Mesodermal cell (in vitro differentiated cells): ENCODE data around the gene AFF3.
"Not testable (repeated sequence)": the region's sequence is repeated elsewhere in the genome, so short reads cannot be mapped to it uniquely, and the experiment has no call there.

ENCODE experiments used
- H3K27ac ChIP-seq: 2 replicates; pipeline ENCODE4 v1.7.0; 2013; ENCODE audit warnings: mild to moderate bottlenecking, low read depth, low read length, moderate library complexity; ENCODE audit not compliant: severe bottlenecking
- H3K36me3 ChIP-seq: 2 replicates; pipeline ENCODE4 v1.7.1; 2013; ENCODE audit warnings: mild to moderate bottlenecking, low read length, moderate library complexity; ENCODE audit not compliant: control insufficient read depth, insufficient read depth
- H3K4me1 ChIP-seq: one replicate; pipeline ENCODE4 v1.7.1; 2013; ENCODE audit warnings: mild to moderate bottlenecking, low read length; ENCODE audit not compliant: insufficient read depth, control insufficient read depth, poor library complexity, severe bottlenecking
- H3K4me3 ChIP-seq: 2 replicates; pipeline ENCODE4 v1.7.0; 2013; ENCODE audit warnings: low read length, control low read depth, mild to moderate bottlenecking; ENCODE audit not compliant: insufficient read depth, poor library complexity, severe bottlenecking; ENCODE audit errors: extremely low read depth
- H3K9me3 ChIP-seq: 2 replicates; pipeline ENCODE4 v1.7.1; 2013; ENCODE audit warnings: mild to moderate bottlenecking, low read length, moderate library complexity; ENCODE audit not compliant: control insufficient read depth
- WGBS, 2 experiments: methylation state at CpG; one replicate each; pipeline ENCODE4 v1.1.5; 2013; ENCODE audit warnings: missing lambda C conversion rate in 2 of 2; ENCODE audit not compliant: insufficient coverage in 2 of 2; 5-methylcytosine and 5-hydroxymethylcytosine counted together

The AFF3 gene

DNA sequence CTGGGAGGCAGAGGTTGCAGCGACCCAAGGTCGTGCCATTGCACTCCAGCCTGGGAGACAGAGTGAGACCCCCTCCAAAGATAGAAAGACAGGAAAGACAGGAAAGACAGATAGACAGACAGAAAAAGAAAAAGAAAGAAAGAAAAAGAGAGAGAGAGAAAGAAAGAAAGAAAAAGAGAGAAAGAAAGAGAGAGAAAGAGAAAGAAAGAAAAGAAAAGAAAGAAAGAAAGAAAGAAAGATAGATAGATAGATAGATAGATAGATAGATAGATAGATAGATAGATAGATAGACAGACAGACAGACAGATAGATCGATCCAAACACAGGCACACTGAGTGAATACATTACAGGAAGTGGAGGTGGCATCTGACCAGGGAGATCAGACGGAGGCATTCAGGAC is 195.0 kb downstream of the AFF3 start:
- not testable (repeated sequence) for H3K4me1 ChIP-seq, H3K9me3 ChIP-seq, H3K4me3 ChIP-seq, H3K36me3 ChIP-seq, H3K27ac ChIP-seq
- 82 to 95% methylated on average over 2 to 4 of the region's 4 CpGs for WGBS, 2 experiments

DNA sequence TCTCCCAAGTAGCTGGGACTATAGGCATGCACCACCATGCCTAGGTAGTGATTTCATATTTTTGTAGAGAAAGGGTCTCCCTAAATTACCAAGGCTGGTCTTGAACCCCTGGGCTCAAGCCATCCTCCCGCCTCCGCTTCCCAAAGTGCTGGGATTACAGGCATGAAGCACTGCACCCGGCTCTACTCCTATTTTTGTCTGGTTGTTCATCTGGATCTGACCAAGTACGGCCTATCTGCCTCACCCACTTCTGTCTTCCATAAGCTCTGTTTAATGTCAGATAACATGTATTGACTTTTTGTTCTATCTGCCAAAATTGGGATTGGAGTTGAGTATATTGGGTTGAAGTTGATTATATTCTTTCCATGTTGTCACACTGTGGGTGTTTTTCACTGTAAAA is 198.4 kb downstream of the AFF3 start:
- H3K4me1 ChIP-seq, result no peaks in the 10 kb centered on the region
- H3K4me3 ChIP-seq, result no peak overlapping the region
- H3K36me3 ChIP-seq, result no peaks in the 10 kb centered on the region
- WGBS, 2 experiments, result 100% methylated on average over 3 of the region's 4 CpGs; no CpG with 5 or more reads in 1 of the 2 experiments
- H3K27ac ChIP-seq, result no peak overlapping the region
- H3K9me3 ChIP-seq, result no peaks in the 10 kb centered on the region

DNA sequence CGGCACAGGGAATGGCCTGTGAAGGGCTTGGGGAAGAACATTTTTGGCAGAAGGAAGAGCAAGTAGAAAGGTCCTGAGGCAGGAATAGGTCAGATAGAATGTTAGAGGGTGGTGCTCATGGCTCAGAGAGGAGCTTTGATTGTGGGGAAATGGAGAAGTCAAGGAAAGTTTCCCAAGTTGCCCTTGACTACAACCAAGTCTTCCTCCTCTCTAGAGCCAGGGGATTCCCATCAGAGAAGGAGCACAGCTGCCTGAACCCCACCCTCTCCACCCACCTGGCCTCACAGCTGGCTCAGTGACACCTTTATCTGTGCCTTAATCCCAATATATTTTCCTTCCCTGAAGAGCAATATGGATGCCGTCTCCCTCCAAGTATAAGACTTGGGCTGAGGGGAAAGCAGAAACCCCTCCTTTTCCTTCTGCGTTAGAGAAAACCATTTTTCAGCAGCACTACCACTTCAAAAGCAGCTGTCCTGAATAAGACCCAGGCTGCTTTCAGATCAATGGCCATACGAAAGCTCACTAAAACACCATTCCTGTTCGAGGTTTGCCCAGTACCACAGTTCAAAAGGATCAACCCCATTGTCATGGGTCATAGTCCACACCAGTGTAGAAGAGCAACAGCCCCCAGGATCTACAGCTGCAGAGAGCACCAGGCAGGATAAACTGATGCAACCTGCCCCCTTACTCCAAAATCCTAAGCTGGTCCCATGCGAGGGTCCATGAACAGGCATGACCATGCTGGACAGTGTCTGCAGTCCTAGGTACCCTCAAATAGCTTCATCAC is 199.6 kb downstream of the AFF3 start:
- no peak overlapping the region for H3K27ac ChIP-seq
- no peaks in the 10 kb centered on the region for H3K9me3 ChIP-seq
- 95 to 96% methylated on average over 4 to 6 of the region's 6 CpGs for WGBS, 2 experiments
- H3K36me3 ChIP-seq, result no peaks in the 10 kb centered on the region
- no peaks in the 10 kb centered on the region for H3K4me1 ChIP-seq
- H3K4me3 ChIP-seq, result no peak overlapping the region

DNA sequence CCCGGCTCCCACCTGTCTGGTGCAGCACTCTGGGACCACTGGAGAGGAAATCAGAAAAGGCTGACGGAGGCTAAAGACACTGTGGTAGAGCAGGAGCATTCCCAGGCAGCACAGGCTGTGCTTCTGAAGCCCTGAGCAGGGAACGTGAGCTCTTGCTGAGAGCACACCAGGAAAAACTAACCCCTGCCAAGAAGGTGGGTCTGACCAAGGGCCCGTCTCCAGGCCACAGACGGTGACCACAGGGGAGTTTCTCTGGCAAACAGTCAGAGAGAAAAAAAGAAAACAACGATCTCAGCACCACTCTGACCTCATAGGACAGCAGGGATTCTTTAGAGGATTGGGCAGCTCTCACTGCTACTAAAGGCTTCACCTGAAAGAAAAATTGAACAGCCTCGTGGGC is 201.4 kb downstream of the AFF3 start:
- Histone ChIP-seq H3K9me3 (no peaks in the 10 kb centered on the region), H3K27ac (no peak overlapping the region), H3K36me3 (no peaks in the 10 kb centered on the region), H3K4me1 (peaks cover 5% of the 10 kb centered on the region), H3K4me3 (no peak overlapping the region)
- WGBS, 2 experiments, result 83 to 85% methylated on average over 6 to 7 of the region's 7 CpGs

DNA sequence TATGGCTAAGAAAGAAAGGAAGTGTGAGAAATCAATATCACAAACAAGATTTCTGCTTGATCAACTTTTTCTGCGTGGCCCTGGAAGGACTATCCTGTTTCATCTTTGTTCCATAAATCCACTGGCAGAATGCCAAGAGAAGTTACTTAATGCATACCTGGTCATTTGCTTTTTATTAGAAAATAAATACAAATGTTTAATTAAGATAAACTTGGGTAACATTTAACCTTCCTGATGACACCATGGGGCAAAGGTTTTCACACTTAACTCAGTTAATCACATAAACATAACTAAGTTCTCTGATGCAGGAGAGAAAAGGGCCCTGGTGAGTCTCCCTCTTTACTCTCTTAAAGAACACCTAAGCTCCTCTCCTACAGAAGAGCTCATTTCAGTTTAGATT is 203.3 kb downstream of the AFF3 start:
- Histone ChIP-seq H3K36me3 (no peaks in the 10 kb centered on the region), H3K9me3 (no peaks in the 10 kb centered on the region), H3K27ac (no peak overlapping the region), H3K4me1 (peaks cover 5% of the 10 kb centered on the region), H3K4me3 (no peak overlapping the region)
- WGBS, 2 experiments, result no CpG with 5 or more reads among the region's 1 CpG

DNA sequence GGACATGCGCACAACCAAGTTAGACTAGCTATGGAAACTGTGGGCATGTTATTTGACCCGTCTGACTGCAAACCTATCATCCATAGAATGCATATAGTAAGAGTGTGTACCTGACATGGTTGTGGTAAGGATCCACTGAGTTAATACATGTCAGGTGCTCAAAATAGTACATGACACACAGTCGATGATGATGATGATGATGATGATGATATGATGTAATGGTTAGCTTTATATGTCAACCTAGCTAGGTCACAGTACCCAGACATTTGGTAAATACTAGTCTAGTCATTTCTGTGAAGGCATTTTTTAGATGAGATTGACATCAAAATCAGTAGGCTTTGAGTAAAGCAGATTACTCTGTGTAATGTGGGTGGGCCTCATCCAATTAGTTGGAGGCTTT is 204.1 kb downstream of the AFF3 start:
- Histone ChIP-seq H3K4me3 (no peak overlapping the region), H3K36me3 (no peaks in the 10 kb centered on the region), H3K4me1 (peaks cover 5% of the 10 kb centered on the region), H3K9me3 (no peaks in the 10 kb centered on the region), H3K27ac (no peak overlapping the region)
- WGBS, 2 experiments, result 86 to 88% methylated on average over 2 of the region's 3 CpGs

DNA sequence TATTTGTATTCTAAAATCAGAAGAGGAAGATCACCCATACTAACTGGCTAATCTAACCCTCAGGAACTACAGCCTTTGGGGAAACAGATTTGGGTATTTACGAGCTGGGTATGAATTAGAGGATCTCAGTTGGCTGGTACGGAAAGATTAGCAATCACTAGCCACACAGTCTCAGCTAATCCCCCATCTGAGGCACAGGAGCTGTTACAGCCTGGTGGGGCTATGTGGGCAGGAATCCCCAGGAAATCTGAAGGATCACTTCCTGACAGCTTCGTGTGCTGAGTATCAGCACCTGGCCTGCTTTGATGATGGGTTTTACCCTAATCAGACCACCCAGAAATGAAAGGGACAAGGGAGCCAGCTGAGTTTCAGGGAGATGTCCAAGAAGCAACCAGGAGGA is 206.3 kb downstream of the AFF3 start:
- no peak overlapping the region for H3K27ac ChIP-seq
- WGBS, 2 experiments, result 80% methylated on average over 1 of the region's 3 CpGs; no CpG with 5 or more reads in 1 of the 2 experiments
- H3K9me3 ChIP-seq, result no peaks in the 10 kb centered on the region
- H3K4me3 ChIP-seq, result no peak overlapping the region
- peaks cover 5% of the 10 kb centered on the region for H3K4me1 ChIP-seq
- no peaks in the 10 kb centered on the region for H3K36me3 ChIP-seq

DNA sequence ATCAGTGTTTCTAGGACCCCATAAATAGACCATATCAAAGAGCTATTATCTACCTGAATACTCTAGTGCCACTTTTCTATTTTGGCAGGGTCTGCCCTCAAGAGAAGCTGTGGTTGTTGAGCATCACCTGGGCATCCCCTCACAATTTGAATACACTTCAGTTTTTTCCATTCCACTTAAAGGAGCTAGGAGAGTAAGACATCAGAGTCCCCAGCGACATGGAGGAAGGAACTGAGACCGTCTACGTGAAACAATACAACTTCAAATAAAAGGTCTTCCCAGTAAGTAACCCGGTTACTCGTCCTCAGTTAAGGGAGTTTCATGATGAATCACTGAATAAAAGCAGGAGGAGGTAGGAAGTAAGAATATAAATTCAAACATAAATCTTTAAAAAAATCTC is 206.7 kb downstream of the AFF3 start:
- Histone ChIP-seq H3K27ac (no peak overlapping the region), H3K9me3 (no peaks in the 10 kb centered on the region), H3K4me1 (peaks cover 5% of the 10 kb centered on the region), H3K36me3 (no peaks in the 10 kb centered on the region), H3K4me3 (no peak overlapping the region)
- WGBS, 2 experiments, result 93% methylated on average over 3 of the region's 5 CpGs; no CpG with 5 or more reads in 1 of the 2 experiments

DNA sequence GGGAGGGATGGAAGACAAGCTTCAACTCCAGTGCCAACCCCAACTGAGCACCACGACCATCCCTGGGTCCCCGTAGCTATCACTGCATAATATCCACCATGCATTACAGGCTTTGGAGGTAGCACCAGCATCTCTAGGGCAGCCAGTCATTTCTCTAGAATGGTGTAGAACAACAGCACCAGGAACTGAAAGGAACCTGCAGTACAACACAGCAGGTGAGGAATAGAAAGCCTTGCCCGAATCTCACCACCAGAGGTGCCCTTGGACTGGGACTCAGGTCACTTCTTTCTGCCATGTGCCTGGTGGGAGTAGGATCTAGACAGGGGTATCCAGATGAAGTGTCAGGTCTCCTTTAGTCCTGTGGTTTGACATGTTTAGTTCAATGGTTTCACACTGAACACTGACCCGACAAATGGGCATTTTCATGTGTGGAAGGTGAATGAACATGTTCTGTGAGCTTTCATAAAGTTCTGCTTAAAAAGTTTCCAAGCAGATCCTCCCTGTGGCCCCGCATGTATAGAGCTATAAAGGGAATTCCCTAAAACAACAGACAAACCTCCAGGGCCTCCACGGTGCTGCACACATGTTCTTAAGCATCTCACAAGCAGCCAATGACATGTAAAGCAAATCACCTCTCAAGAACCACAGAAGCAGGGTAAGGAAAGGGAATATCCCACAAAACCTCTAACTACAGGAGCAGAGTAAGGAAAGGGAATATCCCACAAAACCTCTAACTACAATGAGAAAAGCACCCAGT is 208.3 kb downstream of the AFF3 start:
- no peaks in the 10 kb centered on the region for H3K9me3 ChIP-seq
- H3K4me3 ChIP-seq, result no peak overlapping the region
- 88 to 92% methylated on average over 2 to 4 of the region's 6 CpGs for WGBS, 2 experiments
- H3K36me3 ChIP-seq, result no peaks in the 10 kb centered on the region
- H3K4me1 ChIP-seq, result peaks cover 5% of the 10 kb centered on the region
- no peak overlapping the region for H3K27ac ChIP-seq

DNA sequence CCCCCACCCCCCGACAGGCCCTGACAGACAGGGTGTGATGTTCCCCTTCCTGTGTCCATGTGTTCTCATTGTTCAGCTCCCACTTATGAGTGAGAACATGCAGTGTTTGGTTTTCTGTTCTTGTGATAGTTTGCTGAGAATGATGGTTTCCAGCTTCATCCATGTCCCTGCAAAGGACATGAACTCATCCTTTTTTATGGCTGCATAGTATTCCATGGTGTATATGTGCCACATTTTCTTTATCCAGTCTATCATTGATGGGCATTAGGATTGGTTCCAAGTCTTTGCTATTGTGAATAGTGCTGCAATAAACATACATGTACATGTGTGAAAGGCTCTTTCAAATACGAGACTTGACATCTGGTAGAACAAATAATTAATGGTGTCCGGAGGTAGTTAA is 208.9 kb downstream of the AFF3 start:
- not testable (repeated sequence) for H3K27ac ChIP-seq, H3K9me3 ChIP-seq, H3K36me3 ChIP-seq, H3K4me3 ChIP-seq, H3K4me1 ChIP-seq
- WGBS, 2 experiments, result no CpG with 5 or more reads among the region's 3 CpGs
